ENCODE measurements around the gene FETUB.

Gene FETUB

GRCh38 chr3:186635532-186635931, 4.7 kb upstream of the FETUB start:
- Mint-ChIP-seq H3K27me3 (ENCODE audit: low read depth) (peaks cover 19% of the 10 kb centered on the region), H3K4me1 (no peaks in the 10 kb centered on the region), H3K27ac (no peak overlapping the region), H3K4me3 (no peak overlapping the region), H3K9me3 (no peaks in the 10 kb centered on the region), H3K36me3 (ENCODE audit: low read depth) (no peaks in the 10 kb centered on the region)
- TF ChIP-seq CTCF (IDR thresholded peaks at IDR 0.05; ENCODE audit: unreplicated experiment in 3 of 3): no peak

DNA sequence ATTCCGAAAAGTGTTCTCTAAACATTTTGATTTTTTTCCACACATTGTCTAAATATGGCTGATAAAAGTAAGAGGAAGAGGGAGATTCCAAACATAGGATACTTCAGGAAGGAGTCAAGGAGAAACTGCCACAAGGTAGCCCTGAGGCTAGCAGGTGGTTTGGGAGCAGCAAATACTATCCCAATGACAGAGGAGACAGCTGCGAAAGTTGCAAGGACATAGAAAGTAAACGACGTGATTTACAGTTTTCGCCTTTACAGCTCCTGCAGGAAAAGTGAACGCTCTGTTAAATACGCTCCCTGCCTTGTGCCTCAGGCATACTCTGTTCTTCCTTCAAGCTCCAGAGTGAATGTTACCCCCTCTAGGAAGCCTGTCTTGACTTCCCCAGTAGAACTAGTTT, 3.7 kb upstream of the FETUB start:
- Mint-ChIP-seq H3K36me3 (ENCODE audit: low read depth) (no peaks in the 10 kb centered on the region), H3K27me3 (ENCODE audit: low read depth) (peaks cover 23% of the 10 kb centered on the region), H3K4me1 (no peaks in the 10 kb centered on the region), H3K9me3 (no peaks in the 10 kb centered on the region), H3K27ac (no peak overlapping the region), H3K4me3 (no peak overlapping the region)
- TF ChIP-seq CTCF (IDR thresholded peaks at IDR 0.05; ENCODE audit: unreplicated experiment in 3 of 3): no peak

- Mint-ChIP-seq H3K4me3 (no peak overlapping the region), H3K27me3 (ENCODE audit: low read depth) (peaks cover 31% of the 10 kb centered on the region), H3K36me3 (ENCODE audit: low read depth) (no peaks in the 10 kb centered on the region), H3K27ac (no peak overlapping the region), H3K9me3 (no peaks in the 10 kb centered on the region), H3K4me1 (no peaks in the 10 kb centered on the region)
- TF ChIP-seq CTCF (IDR thresholded peaks at IDR 0.05; ENCODE audit: unreplicated experiment in 3 of 3): no peak
Observed at GRCh38 chr3:186637686-186638085, 2.5 kb upstream of the FETUB start.

GRCh38 chr3:186638259-186638658, 1.9 kb upstream of the FETUB start:
- Mint-ChIP-seq H3K4me1 (no peaks in the 10 kb centered on the region), H3K9me3 (no peaks in the 10 kb centered on the region), H3K36me3 (ENCODE audit: low read depth) (no peaks in the 10 kb centered on the region), H3K4me3 (no peak overlapping the region), H3K27me3 (ENCODE audit: low read depth) (peaks cover 34% of the 10 kb centered on the region), H3K27ac (no peak overlapping the region)
- no peak for TF ChIP-seq CTCF (IDR thresholded peaks at IDR 0.05; ENCODE audit: unreplicated experiment in 3 of 3)

GRCh38 chr3:186640473-186640818, 247 bp downstream of the FETUB start:
- Mint-ChIP-seq H3K36me3 (ENCODE audit: low read depth) (no peaks in the 10 kb centered on the region), H3K9me3 (no peaks in the 10 kb centered on the region), H3K27ac (no peak overlapping the region), H3K4me1 (no peaks in the 10 kb centered on the region), H3K4me3 (no peak overlapping the region), H3K27me3 (ENCODE audit: low read depth) (peaks cover 39% of the 10 kb centered on the region)
- no peak for TF ChIP-seq CTCF (IDR thresholded peaks at IDR 0.05; ENCODE audit: unreplicated experiment in 3 of 3)

GRCh38 chr3:186640929-186641328, 730 bp downstream of the FETUB start:
- H3K36me3 Mint-ChIP-seq (ENCODE audit: low read depth): no peaks in the 10 kb centered on the region
- no peak overlapping the region for H3K27ac Mint-ChIP-seq
- peaks cover 39% of the 10 kb centered on the region for H3K27me3 Mint-ChIP-seq (ENCODE audit: low read depth)
- no peak for TF ChIP-seq CTCF (IDR thresholded peaks at IDR 0.05; ENCODE audit: unreplicated experiment in 3 of 3)
- no peaks in the 10 kb centered on the region for H3K9me3 Mint-ChIP-seq
- no peak overlapping the region for H3K4me3 Mint-ChIP-seq
- H3K4me1 Mint-ChIP-seq: no peaks in the 10 kb centered on the region

Measured in nephron (organoid).